NCI-H2107 treated with DMSO at 0.1 percent for 48 hours (cell line): ENCODE results near the gene IVD.

Experiments
- DNase-seq: peaks from one replicate; lab custom pipeline; 2025; ENCODE audit not compliant: unreplicated experiment; lab: John Stamatoyannopoulos, UW

The IVD gene

DNA sequence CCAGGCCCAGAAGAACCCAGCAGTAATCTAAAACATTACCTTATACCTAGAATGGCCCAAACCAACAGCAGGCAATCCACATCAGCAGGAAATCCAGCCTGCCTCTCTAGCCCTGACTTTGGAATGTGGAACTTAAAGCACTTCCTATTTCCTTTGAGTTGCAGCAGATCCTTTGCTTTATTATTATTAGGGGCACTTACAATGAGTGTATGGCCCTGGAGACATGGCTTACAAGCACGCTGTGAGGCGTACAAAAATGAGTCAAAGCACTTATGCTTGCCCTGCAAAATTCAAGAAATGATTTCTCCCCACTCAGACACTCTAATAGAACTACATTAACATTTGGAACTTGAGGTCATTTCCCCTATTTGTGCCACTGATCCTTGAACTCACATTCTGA lies 32.6 kb upstream of the IVD start:
- no peak for DNase-seq

DNA sequence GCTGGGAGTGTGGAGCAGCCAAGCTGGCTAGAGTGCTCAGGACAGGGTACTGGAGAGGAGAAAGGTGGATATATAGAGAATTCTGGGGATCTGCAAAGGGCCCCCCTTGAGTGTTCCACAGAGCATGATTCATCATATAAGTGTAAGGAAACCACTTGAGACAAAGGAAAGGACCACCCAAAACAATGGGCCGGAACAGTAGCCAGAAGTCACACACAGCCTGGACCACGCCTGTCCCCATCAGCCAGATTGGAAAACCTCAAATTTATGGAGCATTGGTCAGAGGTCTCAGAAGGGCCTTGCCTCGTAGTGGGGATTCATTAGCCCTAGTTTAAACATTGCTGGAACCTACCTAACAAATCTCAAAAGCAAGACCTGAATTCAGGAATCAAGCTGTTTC lies 28.0 kb upstream of the IVD start:
- DNase-seq, result no peak

DNA sequence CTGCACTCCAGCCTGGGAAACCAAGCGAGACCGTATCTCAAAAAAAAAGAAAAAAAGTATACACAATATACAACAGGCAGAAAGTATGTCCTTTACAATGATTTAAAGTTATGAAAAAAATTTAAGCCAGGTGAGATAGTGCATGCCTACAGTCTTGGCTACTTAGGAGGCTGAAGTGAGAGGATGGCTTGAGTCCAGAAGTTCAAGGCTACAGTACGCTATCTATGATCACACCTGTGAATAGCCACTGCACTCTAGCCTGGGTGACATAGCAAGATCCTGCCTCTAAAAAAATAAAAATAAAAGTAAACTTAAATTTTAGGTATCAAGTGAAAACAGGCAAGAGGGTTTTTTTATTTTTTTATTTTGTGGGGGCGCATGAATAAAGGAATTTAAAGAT lies 26.2 kb upstream of the IVD start:
- no peak for DNase-seq

DNA sequence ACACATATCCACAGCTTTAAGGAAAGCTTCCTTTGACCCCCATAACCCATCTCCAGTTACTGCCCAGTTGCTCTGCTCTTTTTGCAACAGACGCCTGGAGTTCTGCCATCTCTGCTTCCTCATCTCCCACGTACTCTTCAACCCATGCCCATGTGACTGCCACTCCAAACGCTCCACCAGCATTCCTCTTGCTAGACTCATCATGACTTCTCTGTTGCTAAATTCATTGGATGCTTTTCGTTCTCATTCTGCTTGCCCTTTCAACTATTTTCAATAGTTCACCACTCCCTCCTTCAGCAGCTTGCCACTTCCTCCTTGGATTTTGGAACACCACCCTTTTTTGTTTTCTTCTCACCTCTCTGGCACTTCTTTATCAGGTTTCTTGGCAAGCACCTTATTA lies 25.7 kb upstream of the IVD start:
- DNase-seq, result no peak

DNA sequence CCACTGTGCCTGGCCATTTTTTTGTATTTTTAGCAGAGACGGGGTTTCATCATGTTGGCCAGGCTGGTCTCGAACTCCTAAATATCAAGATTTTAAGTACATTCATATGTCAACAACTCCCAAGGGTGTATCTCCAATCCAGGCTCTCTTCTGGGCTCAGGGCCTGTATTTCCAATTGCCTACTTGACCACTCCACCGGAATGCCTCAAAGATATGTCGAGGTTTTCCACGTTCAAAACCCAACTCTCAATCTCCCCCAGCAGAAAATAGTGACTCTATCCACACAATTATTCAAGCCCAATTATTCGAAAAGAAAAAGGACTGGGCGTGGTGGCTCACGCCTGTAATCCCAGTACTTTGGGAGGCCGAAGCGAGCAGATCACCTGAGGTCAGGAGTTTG lies 25.0 kb upstream of the IVD start:
- DNase-seq, result no peak

DNA sequence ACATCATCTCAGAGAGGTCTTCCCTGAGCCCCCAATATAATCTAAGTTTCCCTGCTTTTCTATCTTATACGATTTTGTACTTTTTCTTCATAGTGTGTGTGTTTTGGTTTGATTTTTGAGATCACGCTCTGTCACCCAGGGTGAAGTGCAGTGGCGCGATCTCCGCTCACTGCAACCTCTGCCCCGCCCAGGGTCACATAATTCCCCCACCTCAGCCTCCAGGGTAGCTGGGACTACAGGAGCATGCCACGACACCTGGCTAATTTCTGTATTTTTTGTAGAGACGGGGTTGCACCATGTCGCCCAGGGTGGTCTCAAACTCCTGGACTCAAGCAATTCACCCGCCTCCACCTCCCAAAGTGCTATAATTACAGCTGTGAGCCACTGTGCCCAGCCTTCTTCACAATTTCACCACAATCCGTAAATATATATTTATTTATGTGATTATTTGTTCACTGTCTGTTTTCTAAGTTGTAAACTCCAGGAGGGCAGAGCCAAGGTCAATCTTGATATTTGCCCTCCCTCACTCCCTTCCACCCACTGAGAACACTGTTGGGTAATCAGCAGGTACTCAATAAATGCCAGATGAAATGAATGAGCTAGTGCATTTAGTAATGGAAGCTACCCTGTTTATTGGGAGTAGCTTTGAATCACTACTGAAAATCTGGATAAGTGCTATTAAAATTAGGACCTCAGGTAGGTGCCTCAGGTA lies 23.6 kb upstream of the IVD start:
- no peak for DNase-seq

DNA sequence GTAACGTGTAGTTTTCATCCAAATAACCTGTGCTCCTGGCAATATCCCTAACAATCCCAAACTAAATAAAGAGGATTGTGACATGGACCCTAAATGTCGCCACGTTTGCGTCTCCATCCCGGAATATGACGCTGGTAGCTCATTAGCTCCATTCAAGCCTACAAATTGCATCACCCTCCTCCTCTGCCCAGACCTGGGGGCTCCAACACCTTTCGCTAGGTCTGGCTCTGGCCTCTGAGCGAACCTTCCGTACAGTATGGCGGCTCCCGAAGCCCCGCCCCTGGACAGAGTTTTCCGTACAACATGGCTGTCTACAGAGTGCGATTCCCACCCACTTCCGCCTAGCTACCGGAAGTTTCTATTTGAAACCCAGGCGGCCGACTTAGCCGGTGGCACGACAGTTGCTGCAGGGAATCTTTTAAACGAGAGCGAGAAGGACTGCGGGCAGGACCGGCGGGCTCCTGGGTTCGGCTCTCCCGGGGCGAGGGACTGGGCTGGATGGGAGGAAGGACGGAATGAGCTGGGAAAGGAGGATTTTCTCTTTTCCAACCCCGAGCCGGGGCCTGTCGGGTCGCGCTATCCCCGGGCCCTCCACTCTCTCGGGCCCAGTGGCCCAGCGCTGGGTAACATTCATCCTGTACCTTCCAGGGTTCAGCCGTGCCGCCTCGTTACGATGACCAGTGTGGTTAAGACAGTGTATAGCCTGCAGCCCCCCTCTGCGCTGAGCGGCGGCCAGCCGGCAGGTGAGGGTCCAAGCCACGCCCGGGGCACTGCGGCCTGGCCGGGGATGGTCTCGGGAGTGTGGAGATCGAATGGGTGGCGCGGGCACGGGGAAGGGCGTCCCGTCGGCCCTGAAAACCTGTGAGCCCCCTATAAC lies 22.8 kb upstream of the IVD start, which contains the start of gene KNSTRN:
TSS of gene KNSTRN (plus strand) at position 142 of the 877 bp plus-strand sequence. CDS start at position 257, 115 bp downstream.
- peak; percentile 77 for DNase-seq

DNA sequence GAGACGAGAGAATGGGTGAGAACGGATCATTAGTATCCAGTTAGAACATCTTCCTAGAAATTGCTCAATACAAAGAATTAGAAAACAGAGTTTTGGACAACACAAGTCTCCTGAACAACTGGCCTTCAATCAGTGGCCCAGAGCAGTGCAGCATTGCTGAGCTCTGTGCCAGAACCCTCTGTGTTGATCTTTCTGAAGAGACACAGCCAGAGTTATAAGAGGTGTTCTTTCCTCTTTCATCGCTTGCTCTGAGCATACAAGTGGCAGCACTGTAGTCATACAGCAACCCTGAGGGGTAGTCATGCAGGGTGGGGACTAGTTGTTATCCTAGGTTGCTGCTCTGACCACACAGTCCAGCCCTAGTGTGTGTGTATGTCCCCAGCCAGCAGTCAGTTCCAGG lies 19.1 kb upstream of the IVD start:
- no peak for DNase-seq

DNA sequence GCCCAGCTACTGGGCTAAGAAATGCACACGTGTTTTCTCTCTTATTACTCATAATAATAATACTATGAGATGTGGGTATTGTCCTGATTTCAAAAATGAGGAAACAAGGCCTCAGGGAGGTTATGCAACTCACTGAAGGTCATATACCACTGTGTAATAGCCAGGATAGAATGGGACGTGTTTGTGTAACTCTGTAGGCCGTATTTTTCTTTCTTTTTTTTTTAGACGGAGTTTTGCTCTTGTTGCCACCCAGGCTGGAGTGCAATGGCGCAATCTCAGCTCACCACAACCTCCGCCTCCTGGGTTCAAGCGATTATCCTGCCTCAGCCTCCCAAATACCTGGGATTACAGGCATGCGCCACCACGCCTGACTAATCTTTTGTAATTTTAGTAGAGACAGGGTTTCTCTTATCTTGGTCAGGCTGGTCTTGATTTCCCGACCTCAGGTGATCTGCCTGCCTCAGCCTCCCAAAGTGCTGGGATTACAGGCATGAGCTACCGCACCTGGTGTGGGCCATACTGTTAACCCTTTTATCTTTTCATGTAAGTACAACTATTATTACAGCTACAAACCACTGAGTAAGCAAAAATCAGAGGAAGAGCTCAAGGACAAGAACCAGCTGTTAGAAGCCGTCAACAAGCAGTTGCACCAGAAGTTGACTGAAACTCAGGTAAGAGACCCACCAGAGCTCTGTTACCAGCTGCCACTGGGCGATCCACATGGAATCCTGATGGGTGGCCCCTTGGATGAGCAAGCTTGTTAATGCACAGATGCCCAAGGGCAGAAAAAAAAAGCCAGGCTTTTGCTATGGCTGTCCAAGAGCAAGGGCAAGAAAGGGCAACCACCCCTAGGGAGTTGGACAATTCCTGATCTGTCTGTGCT lies 16.4 kb upstream of the IVD start:
- no peak for DNase-seq

DNA sequence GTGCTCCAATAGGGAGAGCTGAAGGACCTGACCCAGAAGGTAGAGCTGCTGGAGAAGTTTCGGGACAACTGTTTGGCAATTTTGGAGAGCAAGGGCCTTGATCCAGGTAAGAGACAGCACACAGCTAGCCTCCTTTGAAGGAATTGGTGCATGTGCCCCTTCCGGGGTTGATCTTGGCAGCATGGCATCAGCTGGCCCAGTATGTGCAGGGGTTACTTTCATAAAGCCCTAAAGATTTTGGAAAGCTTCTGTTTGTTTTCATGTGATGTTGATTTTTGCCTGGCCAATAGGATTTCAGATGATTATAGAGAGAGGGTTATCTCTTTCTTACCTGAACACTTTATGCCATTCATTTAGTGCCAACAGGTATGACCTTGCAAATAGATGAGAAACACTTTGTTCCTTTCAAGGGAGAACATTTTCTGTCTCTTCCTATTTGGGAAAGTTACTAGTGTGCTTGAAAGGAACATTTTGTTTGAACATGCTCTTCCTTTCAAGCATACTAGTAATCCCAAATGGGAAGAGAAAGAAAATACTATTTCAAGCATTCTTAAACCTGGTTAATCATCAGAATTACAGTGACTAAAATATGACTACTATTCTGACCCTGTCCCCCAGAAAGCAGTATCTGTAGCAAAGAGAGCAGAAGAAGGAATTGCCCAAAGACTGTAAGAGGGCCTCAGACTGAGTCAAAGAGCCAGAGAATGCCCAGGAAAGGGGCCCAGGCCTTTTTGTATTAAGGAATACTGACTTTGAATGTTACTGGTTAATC lies 15.6 kb upstream of the IVD start:
- DNase-seq, result no peak

DNA sequence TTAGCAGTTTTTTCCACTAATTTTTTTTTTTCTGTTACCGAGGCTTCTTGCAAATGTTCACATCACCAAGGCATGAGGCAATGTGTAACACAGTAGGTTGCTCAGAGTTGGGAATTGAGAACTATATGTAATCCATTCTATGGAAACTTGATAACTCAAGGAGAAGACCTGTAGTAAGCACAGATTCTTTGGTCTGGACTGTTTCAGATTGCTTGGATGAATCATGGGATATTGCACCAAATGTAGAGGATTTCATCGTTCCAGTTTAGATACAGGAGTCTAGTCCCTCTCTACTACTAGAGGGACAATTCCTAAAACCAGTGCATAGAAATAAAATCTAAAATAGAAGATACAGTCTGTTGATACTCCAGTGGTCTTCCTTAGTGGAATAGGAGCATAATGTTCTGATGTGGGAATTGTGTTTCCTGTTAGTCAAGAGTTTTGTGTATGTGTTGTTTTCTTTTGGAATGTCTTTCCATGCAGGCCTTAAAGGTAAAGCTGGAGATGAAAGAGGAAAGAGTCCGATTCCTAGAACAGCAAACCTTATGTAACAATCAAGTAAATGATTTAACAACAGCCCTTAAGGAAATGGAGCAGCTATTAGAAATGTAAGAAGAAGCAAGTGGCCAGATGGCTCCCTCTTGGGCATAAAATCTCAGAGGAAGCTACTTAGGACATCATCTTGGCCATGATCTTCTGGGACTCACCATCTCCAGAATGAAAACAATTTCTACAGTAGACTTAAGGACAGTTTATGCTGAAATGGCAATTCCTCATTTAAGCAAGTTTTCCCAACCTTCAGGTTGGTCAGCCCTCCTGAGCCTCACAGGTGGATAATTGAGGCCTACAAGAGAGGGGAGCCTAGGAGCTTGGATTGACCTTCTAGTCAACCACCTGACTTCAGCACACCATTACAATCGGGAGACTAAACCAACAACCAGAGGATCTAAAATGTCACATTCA lies 12.3 kb upstream of the IVD start:
- no peak for DNase-seq

DNA sequence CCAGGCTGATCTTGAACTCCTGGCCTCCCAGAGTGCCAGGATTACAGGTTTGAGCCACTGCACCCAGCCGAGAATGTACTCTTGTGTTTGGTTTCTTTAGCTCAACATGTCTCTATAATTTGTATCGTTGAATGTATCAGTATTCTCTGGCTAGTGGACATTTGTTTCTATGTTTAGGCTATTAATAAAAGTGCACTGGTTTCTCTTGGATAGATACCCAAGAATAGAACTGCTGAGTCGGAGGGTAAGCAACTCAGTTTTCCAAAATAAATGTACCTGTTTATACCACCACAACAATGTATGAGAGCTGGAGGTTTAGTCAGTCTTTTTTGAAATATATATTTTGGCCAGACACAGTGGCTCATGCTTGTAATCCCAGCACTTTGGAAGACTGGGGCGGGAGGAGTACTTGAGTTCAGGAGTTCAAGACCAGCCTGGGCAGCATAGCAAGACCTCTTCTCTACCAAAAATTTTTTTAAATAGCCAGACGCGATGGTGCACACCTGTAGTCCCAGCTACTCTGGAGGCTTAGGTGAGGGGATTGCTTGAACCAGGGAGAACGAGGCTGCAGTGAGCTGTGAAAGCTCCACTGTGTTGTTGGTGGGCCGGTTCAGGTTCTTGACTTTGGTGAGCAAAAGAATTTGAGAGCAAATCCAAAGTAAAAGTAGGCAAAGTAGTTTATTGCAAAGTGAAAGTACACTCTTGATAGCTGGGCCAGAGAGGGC lies 7.7 kb upstream of the IVD start:
- DNase-seq, result no peak

DNA sequence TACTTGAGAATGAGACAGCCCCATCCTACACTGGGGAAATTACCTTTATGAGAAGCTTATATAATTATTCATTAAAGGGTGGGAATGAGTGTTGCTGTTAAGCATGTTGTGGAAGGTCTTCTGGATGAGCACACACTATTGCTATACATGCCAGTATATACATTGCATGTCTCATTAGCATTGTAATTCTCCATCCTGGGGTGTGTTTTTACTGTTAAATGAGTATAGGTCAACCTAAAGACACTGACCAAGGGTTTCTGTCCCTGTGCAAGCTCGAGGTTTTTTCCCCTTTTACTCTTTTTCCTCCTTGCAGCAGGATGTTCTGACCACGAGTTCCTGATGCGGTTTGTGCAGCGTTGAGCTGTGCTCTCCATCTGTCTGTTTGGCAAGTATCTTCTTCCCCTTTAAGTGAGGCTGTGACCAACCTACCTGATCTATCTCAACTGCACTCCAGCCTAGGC lies 7.2 kb upstream of the IVD start:
- DNase-seq, result no peak

DNA sequence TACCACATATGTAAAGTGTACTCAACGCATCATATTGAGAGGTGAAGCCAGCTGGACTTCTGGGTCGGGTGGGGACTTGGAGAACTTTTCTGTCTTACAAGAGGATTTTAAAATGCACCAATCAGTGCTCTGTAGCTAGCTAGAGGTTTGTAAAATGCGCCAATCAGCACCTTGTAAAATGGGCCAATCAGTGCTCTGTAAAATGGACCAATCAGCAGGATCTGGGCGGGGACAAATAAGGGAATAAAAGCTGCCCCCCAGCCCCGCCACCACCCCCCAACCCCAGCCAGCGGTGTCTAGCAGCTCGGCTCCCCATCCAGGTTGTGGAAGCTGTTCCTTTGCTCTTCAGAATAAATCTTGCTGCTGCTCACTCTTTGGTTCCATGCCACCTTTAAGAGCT lies 6.2 kb upstream of the IVD start:
- no peak for DNase-seq

DNA sequence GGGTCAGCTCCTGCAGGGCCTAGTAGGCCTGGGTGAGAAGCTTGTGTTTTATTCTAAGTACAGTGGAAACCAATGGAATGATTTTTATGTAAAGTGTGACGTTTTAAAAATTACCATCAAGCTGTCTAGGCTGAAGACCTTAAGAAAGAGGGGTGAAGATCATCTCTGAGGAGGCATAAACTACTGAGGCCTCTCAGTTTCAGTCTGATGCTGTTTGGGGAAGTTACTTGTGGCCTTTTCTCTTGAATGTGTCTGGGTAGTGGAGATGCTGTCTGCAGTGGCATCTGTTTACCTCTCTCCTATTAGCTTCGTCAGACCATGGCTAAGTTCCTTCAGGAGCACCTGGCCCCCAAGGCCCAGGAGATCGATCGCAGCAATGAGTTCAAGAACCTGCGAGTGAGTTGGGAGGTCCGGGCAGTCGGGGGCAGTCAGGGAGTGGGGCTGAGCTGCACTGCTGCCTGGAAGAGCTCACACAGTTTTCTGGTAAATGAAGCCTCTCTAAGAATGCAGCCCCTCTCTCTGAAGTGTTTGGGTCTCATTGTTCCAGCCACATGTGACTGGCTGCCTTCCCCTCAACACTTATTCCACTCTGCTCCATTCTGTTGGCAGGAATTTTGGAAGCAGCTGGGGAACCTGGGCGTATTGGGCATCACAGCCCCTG lies 1.9 kb downstream of the IVD start:
- DNase-seq, result no peak

DNA sequence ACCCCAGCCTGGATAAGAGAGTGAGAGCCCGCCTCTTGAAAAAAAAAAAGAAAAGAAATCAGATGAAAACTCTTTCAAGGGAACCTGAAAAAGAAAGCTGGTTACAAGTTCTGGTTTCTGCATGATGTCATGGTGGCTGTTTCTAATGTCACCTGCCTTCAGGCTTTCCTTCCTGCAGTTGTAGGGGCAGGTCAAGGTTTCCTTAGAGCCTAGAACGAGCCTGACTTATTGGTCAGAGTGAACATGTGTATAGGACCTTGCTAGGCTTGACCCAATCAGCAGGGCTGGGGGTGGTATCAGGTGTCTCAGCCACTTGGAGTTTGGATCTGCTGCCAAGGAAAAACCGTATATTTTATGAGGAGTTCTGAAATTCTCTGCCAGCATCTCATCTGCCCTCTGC lies 3.8 kb downstream of the IVD start:
- DNase-seq, result no peak

DNA sequence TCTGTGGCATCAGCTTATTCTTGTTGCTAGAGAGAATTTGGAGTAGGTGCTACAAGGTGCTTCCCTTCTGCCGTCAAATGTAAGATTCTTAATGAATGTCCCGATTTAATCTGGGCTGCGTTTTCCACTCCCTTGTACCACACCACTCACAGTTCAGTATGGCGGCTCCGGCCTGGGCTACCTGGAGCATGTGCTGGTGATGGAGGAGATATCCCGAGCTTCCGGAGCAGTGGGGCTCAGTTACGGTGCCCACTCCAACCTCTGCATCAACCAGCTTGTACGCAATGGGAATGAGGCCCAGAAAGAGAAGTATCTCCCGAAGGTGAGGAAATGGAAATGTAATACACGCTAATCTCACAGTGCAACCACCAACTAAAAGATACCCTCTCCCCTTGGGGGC lies 4.9 kb downstream of the IVD start:
- DNase-seq, result no peak

DNA sequence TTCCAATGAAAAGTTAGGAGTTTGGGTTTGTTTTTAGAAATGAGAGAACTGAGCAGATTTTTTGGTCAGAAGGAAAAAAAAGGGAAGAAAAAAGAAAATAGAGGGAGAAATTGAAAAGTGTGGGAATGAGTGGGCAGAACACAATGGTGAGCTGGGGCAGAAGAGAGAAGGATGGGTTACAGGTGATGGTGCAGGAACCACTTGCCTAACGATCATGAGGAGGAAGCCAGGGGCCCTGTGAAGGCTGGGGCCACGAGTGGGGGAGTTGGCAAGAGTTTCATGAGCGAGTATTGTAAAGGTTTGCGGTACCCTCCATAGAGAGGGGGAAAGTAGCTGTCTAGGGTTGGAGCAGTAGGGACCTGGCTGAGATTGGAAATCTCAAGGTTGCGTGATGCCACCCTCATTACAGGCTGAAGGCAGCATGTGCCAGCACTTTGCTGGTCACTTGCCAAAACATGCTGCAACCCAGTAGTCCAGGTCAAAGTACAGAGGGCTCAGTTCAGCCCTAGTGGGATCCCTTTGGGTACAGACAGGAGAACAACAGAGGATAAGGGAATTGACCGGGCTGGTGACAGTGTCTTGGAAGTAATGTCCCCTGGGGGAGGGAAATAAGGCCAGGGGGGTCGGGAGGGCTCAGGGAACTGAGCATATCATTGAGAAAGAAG lies 6.6 kb downstream of the IVD start:
- DNase-seq, result no peak
